ENCODE results near the gene CSK.

GRCh38 chr15:74768771-74769342 lies 13.0 kb upstream of the CSK start:
- peak in 1 of 3 donors; percentile 68 for TF ChIP-seq CTCF (IDR thresholded peaks at IDR 0.05)
- TF ChIP-seq POLR2A (IDR thresholded peaks at IDR 0.05) = no peak
